MM.1S (cell line): Measurements from ENCODE around the gene GK2.

ENCODE experiments used
- DNase-seq: peaks from one replicate; pipeline ENCODE4 v3.0.0-alpha.2; 2015
- H2AFZ ChIP-seq: fragments of 300-600 bp; sonication (generic); 2 replicates; pipeline ENCODE4 v1.6.0; 2016; ENCODE audit warnings: antibody characterized with exemption, low read length
- H3F3A ChIP-seq: fragments of 300-600 bp; sonication (generic); 2 replicates; pipeline ENCODE4 v1.6.1; 2016; ENCODE audit warnings: mild to moderate bottlenecking, antibody characterized with exemption, low read length, moderate library complexity, mixed read lengths; ENCODE audit not compliant: insufficient read depth
- H3K27ac ChIP-seq: fragments of 300-600 bp; sonication (generic); 2 replicates; pipeline ENCODE4 v1.5.1; 2016; ENCODE audit warnings: mild to moderate bottlenecking, low read length
- H3K27me3 ChIP-seq: fragments of 300-600 bp; sonication (generic); replicated peaks from 2 replicates; pipeline ENCODE4 v1.6.0; 2016; ENCODE audit warnings: low read length; ENCODE audit not compliant: insufficient read depth
- H3K36me3 ChIP-seq: fragments of 300-600 bp; sonication (generic); replicated peaks from 2 replicates; pipeline ENCODE4 v1.6.1; 2016; ENCODE audit warnings: mild to moderate bottlenecking, low read length, mixed read lengths; ENCODE audit not compliant: insufficient read depth
- H3K4me1 ChIP-seq: fragments of 300-600 bp; sonication (generic); 2 replicates; pipeline ENCODE4 v1.6.1; 2016; ENCODE audit warnings: low read length, mixed read lengths
- H3K4me2 ChIP-seq: fragments of 300-600 bp; sonication (generic); 2 replicates; pipeline ENCODE4 v1.6.0; 2016; ENCODE audit warnings: low read depth, low read length
- H3K4me3 ChIP-seq: fragments of 300-600 bp; sonication (generic); 2 replicates; pipeline ENCODE4 v1.5.1; 2016; ENCODE audit warnings: low read length, mixed read lengths
- H3K79me2 ChIP-seq: fragments of 300-600 bp; sonication (generic); 2 replicates; pipeline ENCODE4 v1.6.1; 2016; ENCODE audit warnings: mixed run types, low read length, mixed read lengths
- H3K9ac ChIP-seq: fragments of 300-600 bp; sonication (generic); 2 replicates; pipeline ENCODE4 v1.6.1; 2016; ENCODE audit warnings: low read length, mixed read lengths
- H3K9me2 ChIP-seq: fragments of 300-600 bp; sonication (generic); replicated peaks from 2 replicates; pipeline ENCODE4 v1.6.1; 2016; ENCODE audit warnings: mild to moderate bottlenecking, low read length, mixed read lengths; ENCODE audit not compliant: insufficient read depth
- H3K9me3 ChIP-seq: fragments of 300-600 bp; sonication (generic); replicated peaks from 2 replicates; pipeline ENCODE4 v1.6.1; 2016; ENCODE audit warnings: mild to moderate bottlenecking, low read length, mixed read lengths; ENCODE audit not compliant: insufficient read depth
- H4K20me1 ChIP-seq: fragments of 300-600 bp; sonication (generic); 2 replicates; pipeline ENCODE4 v1.6.1; 2016; ENCODE audit warnings: mild to moderate bottlenecking, low read length, moderate library complexity, mixed read lengths; ENCODE audit not compliant: insufficient read depth
- EZH2 ChIP-seq: fragments of 300-600 bp; sonication (generic); optimal IDR thresholded peaks from 2 replicates; pipeline ENCODE3; 2017; ENCODE audit warnings: low read depth, mild to moderate bottlenecking, antibody characterized with exemption, low read length, mixed read lengths
- EZH2phosphoT487 ChIP-seq: fragments of 300-600 bp; sonication (generic); IDR thresholded peaks from 2 replicates; pipeline ENCODE4 v1.6.1; 2018; ENCODE audit warnings: antibody characterized with exemption, low read length
- TF ChIP-seq, protein P1 (sequence below): fragments of 300-600 bp; sonication (generic); IDR thresholded peaks from 2 replicates; pipeline ENCODE4 v1.5.1; 2016; ENCODE audit warnings: antibody characterized with exemption, low read length, mixed read lengths

GK2 gene

DNA sequence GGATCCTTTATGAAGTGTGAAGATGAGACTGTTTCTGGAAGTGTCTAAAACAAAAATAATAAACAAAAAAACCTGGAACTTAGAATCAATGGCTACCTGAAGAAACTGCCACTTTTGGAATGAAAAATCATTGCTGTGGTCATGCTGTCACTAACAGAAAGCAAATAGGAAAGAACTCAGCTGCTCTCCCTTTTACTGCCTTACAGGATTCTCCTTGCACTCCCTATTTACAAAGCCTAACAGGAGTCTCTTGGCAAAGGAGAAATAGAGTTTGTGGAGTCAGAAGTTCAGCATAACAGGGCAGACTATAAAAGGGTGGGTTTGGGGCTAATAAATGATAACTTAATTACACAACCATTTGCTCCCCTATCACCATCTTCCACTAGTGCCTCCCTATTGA is 19.0 kb upstream of the GK2 start:
- Histone ChIP-seq H3K27ac (no peak overlapping the region), H3K27me3 (no peaks in the 10 kb centered on the region), H3K36me3 (no peaks in the 10 kb centered on the region), H3K9me3 (no peaks in the 10 kb centered on the region), H2AFZ (no peak overlapping the region), H3K9me2 (no peaks in the 10 kb centered on the region), H3K79me2 (no peaks in the 10 kb centered on the region), H3F3A (no peaks in the 10 kb centered on the region), H3K4me1 (no peaks in the 10 kb centered on the region), H3K4me3 (no peak overlapping the region), H3K9ac (no peak overlapping the region), H3K4me2 (no peak overlapping the region), H4K20me1 (no peaks in the 10 kb centered on the region)
- no peak for TF ChIP-seq EZH2
- TF ChIP-seq, protein P1, sequence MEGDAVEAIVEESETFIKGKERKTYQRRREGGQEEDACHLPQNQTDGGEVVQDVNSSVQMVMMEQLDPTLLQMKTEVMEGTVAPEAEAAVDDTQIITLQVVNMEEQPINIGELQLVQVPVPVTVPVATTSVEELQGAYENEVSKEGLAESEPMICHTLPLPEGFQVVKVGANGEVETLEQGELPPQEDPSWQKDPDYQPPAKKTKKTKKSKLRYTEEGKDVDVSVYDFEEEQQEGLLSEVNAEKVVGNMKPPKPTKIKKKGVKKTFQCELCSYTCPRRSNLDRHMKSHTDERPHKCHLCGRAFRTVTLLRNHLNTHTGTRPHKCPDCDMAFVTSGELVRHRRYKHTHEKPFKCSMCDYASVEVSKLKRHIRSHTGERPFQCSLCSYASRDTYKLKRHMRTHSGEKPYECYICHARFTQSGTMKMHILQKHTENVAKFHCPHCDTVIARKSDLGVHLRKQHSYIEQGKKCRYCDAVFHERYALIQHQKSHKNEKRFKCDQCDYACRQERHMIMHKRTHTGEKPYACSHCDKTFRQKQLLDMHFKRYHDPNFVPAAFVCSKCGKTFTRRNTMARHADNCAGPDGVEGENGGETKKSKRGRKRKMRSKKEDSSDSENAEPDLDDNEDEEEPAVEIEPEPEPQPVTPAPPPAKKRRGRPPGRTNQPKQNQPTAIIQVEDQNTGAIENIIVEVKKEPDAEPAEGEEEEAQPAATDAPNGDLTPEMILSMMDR: no peak
- no peak for TF ChIP-seq EZH2phosphoT487
- no peak for DNase-seq

GRCh38 chr4:79425586-79425985 is 17.6 kb upstream of the GK2 start:
- TF ChIP-seq, protein P1: no peak
- no peak for TF ChIP-seq EZH2phosphoT487
- TF ChIP-seq EZH2: no peak
- no peaks in the 10 kb centered on the region for H3K36me3 ChIP-seq
- no peaks in the 10 kb centered on the region for H3K79me2 ChIP-seq
- H2AFZ ChIP-seq: no peak overlapping the region
- H3K9me2 ChIP-seq: no peaks in the 10 kb centered on the region
- no peaks in the 10 kb centered on the region for H3K9me3 ChIP-seq
- no peaks in the 10 kb centered on the region for H4K20me1 ChIP-seq
- H3K27ac ChIP-seq: no peak overlapping the region
- no peaks in the 10 kb centered on the region for H3K27me3 ChIP-seq
- H3K4me3 ChIP-seq: no peak overlapping the region
- no peaks in the 10 kb centered on the region for H3K4me1 ChIP-seq
- no peak overlapping the region for H3K4me2 ChIP-seq
- H3F3A ChIP-seq: no peaks in the 10 kb centered on the region
- no peak for DNase-seq
- no peak overlapping the region for H3K9ac ChIP-seq

- no peaks in the 10 kb centered on the region for H3K4me1 ChIP-seq
- no peak overlapping the region for H3K9ac ChIP-seq
- no peaks in the 10 kb centered on the region for H3K79me2 ChIP-seq
- no peaks in the 10 kb centered on the region for H3K9me3 ChIP-seq
- H3K4me3 ChIP-seq: no peak overlapping the region
- no peak overlapping the region for H2AFZ ChIP-seq
- no peaks in the 10 kb centered on the region for H3K9me2 ChIP-seq
- no peak for DNase-seq
- H3F3A ChIP-seq: no peaks in the 10 kb centered on the region
- no peak overlapping the region for H3K4me2 ChIP-seq
- no peak overlapping the region for H3K27ac ChIP-seq
- TF ChIP-seq EZH2 (no peak), EZH2phosphoT487 (no peak)
- TF ChIP-seq, protein P1: no peak
- no peaks in the 10 kb centered on the region for H3K36me3 ChIP-seq
- no peaks in the 10 kb centered on the region for H3K27me3 ChIP-seq
- H4K20me1 ChIP-seq: no peaks in the 10 kb centered on the region
Measured at GRCh38 chr4:79421483-79421882, 13.5 kb upstream of the GK2 start.

- Histone ChIP-seq H3F3A (no peaks in the 10 kb centered on the region), H3K9me2 (no peaks in the 10 kb centered on the region), H3K36me3 (no peaks in the 10 kb centered on the region), H3K4me2 (no peak overlapping the region), H3K27ac (no peak overlapping the region), H3K9ac (no peak overlapping the region), H3K4me3 (no peak overlapping the region), H3K27me3 (no peaks in the 10 kb centered on the region), H3K9me3 (no peaks in the 10 kb centered on the region), H3K79me2 (no peaks in the 10 kb centered on the region), H2AFZ (no peak overlapping the region), H4K20me1 (no peaks in the 10 kb centered on the region), H3K4me1 (no peaks in the 10 kb centered on the region)
- TF ChIP-seq EZH2: no peak
- TF ChIP-seq, protein P1: no peak
- DNase-seq: no peak
Measured at GRCh38 chr4:79413886-79414285, 5.9 kb upstream of the GK2 start.
